Activated CD8-positive, alpha-beta T cell treated with anti-CD3 and anti-CD28 coated beads for 36 hours (primary cell): Measurements from ENCODE around the gene CDKAL1. TPM values are rescaled to one million over a fixed set of nuclear protein-coding genes. Genes with fewer than 3 reads are reported as not detected.

ENCODE experiments used
- ATAC-seq: fragments of 200-7000 bp; cut with Tn5 transposase; one replicate; pipeline ENCODE4 v1.10.0; 2021; ENCODE audit warnings: mild to moderate bottlenecking, moderate library complexity
- CTCF ChIA-PET: fragments of 350-600 bp; sonication (Branson Sonifier 250); formaldehyde crosslinking; loops from one replicate; lab custom pipeline; 2021; ENCODE audit warnings: antibody characterized with exemption; lab: Charles Lee
- POLR2A ChIA-PET: fragments of 350-600 bp; sonication (Branson Sonifier 250); formaldehyde crosslinking; loops from one replicate; lab custom pipeline; 2021; ENCODE audit warnings: antibody characterized with exemption; lab: Charles Lee
- DNase-seq: peaks from one replicate; pipeline ENCODE4 v3.0.0-alpha.2; 2020
- H3K27ac Mint-ChIP-seq: one replicate; pipeline ENCODE4 v1.8.0; 2021; ENCODE audit warnings: mild to moderate bottlenecking, mixed read lengths
- H3K27me3 Mint-ChIP-seq: one replicate; pipeline ENCODE4 v1.8.0; 2021; ENCODE audit warnings: mixed read lengths
- H3K36me3 Mint-ChIP-seq: one replicate; pipeline ENCODE4 v1.8.0; 2021; ENCODE audit warnings: low read depth, mixed read lengths
- H3K4me1 Mint-ChIP-seq: one replicate; pipeline ENCODE4 v1.8.0; 2021; ENCODE audit warnings: low read depth, mixed read lengths
- H3K4me3 Mint-ChIP-seq: one replicate; pipeline ENCODE4 v1.8.0; 2021; ENCODE audit warnings: mild to moderate bottlenecking, moderate library complexity, mixed read lengths
- H3K9me3 Mint-ChIP-seq: one replicate; pipeline ENCODE4 v1.8.0; 2021; ENCODE audit warnings: mixed read lengths
- intact Hi-C: fragments of 100-400 bp; cut with micrococcal nuclease; formaldehyde crosslinking; loops from one replicate; pipeline ENCODE4 v1.10.0; 2022
- total RNA-seq, 2 experiments: library from RNA; stranded (reverse); gene quantifications; one replicate each; pipeline ENCODE4 v1.2.3, GENCODE V29; 2021
- TF ChIP-seq, protein P1 (sequence below): fragments of 200-600 bp; IDR thresholded peaks from one replicate; pipeline ENCODE4 v1.8.0; 2022; ENCODE audit warnings: antibody characterized with exemption, mild to moderate bottlenecking

CDKAL1 gene
- total RNA-seq, 2 experiments from 2014 or later, result 21.6 to 23.6 TPM

DNA sequence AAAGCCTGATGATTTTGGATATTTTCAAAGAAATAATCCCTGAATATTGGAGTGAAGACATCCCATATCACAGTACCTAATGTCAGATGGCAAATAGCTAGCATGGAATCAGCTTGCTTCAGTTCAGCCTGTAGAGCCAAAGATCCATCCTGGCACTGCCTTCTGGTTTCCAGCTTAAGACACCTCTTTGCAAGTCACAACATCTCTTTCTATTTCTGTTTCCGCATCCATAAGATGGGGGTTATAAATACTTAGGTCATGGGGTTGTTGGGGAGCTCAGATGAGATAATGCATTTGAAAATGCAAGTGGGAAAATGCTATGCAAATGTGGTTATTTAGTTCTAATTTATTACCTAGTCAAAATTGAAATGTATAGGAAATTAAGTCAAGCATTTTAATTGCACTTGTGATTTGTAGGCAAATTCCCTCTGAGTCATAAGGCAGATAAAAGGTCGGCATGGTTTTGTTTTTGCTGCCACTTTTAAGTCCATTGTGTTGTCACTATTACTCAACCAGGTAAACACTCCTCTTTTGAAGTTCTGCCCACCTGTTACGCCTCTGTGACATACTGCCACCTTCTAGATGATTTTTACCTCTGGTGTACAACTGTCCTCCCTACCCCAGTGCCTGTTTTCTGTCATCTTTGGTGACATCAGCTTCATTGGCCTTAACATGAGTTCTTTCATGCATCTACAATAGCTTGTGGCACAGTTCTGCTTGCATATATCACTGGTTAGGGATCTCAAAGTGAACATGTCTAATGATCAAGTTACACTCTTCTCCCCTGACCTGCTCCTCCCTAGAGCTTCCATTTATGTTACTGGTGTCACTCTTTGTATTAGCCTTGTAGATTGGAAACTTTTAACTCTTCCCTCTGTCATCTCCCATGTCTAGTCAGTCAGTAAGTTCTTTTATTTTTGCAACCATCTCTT, 96.6 kb downstream of the CDKAL1 start:
- H3K27ac Mint-ChIP-seq, result peak overlapping the region; percentile 51
- ChIA-PET CTCF (no interaction called here), POLR2A (no interaction called here)
- no peaks in the 10 kb centered on the region for H3K9me3 Mint-ChIP-seq
- DNase-seq (peak; percentile 48), ATAC-seq (peak; percentile 81)
- H3K4me3 Mint-ChIP-seq, result no peak overlapping the region
- TF ChIP-seq, protein P1, sequence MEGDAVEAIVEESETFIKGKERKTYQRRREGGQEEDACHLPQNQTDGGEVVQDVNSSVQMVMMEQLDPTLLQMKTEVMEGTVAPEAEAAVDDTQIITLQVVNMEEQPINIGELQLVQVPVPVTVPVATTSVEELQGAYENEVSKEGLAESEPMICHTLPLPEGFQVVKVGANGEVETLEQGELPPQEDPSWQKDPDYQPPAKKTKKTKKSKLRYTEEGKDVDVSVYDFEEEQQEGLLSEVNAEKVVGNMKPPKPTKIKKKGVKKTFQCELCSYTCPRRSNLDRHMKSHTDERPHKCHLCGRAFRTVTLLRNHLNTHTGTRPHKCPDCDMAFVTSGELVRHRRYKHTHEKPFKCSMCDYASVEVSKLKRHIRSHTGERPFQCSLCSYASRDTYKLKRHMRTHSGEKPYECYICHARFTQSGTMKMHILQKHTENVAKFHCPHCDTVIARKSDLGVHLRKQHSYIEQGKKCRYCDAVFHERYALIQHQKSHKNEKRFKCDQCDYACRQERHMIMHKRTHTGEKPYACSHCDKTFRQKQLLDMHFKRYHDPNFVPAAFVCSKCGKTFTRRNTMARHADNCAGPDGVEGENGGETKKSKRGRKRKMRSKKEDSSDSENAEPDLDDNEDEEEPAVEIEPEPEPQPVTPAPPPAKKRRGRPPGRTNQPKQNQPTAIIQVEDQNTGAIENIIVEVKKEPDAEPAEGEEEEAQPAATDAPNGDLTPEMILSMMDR, result no peak
- H3K4me1 Mint-ChIP-seq, result peaks cover 38% of the 10 kb centered on the region
- intact Hi-C loops, result no loop called here
- no peaks in the 10 kb centered on the region for H3K27me3 Mint-ChIP-seq
- H3K36me3 Mint-ChIP-seq, result peaks cover 14% of the 10 kb centered on the region

DNA sequence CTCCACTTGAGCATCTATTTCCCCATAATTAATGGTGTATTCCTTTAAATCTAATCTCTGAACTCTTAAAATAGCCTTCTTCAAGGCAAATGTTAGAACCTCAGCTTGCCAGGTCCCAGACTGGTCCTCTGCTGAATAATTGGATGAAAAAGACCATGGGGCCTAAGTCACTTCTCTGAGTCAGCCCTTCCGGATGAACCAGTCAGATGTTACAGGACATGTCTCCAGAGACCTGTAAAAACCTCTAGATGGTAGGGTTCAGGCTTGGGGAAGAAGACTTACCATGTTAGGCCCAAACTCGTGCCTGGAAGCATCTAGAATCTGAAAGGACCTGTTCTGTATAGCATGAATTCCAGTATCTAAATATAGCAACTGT, 97.3 kb downstream of the CDKAL1 start:
- CTCF ChIA-PET, result no interaction called here
- no peaks in the 10 kb centered on the region for H3K27me3 Mint-ChIP-seq
- H3K4me1 Mint-ChIP-seq, result peaks cover 38% of the 10 kb centered on the region
- intact Hi-C loops, result no loop called here
- H3K27ac Mint-ChIP-seq, result peak overlapping the region; percentile 51
- DNase-seq, result no peak
- TF ChIP-seq, protein P1, result no peak
- H3K4me3 Mint-ChIP-seq, result no peak overlapping the region
- POLR2A ChIA-PET, result no interaction called here
- peaks cover 20% of the 10 kb centered on the region for H3K36me3 Mint-ChIP-seq
- ATAC-seq, result no peak
- H3K9me3 Mint-ChIP-seq, result no peaks in the 10 kb centered on the region

DNA sequence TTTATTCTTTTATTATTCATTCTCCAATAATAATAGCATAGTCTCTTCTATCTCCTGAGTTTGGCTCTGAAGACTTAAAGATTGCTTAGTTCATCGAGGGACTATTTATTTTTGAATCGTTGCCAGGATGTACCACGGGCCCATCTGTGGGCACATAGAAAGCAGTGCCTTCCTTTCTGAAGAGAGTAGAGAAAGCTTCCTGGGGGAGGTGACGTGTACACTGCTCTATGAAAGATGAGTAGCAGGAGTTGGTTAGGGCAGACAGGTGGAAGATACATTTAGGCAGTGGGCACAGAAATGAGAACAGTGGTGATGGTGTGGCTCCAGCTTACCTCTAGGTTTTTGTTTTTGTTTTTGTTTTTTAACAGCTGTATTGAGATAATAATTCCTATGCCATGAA, 98.4 kb downstream of the CDKAL1 start:
- Mint-ChIP-seq H3K4me1 (peaks cover 38% of the 10 kb centered on the region), H3K27ac (no peak overlapping the region), H3K27me3 (no peaks in the 10 kb centered on the region), H3K4me3 (no peak overlapping the region), H3K36me3 (peaks cover 20% of the 10 kb centered on the region), H3K9me3 (no peaks in the 10 kb centered on the region)
- DNase-seq, result peak; percentile 24
- ChIA-PET POLR2A (no interaction called here), CTCF (no interaction called here)
- TF ChIP-seq, protein P1, result no peak
- ATAC-seq, result peak; percentile 63
- intact Hi-C loops, result no loop called here

DNA sequence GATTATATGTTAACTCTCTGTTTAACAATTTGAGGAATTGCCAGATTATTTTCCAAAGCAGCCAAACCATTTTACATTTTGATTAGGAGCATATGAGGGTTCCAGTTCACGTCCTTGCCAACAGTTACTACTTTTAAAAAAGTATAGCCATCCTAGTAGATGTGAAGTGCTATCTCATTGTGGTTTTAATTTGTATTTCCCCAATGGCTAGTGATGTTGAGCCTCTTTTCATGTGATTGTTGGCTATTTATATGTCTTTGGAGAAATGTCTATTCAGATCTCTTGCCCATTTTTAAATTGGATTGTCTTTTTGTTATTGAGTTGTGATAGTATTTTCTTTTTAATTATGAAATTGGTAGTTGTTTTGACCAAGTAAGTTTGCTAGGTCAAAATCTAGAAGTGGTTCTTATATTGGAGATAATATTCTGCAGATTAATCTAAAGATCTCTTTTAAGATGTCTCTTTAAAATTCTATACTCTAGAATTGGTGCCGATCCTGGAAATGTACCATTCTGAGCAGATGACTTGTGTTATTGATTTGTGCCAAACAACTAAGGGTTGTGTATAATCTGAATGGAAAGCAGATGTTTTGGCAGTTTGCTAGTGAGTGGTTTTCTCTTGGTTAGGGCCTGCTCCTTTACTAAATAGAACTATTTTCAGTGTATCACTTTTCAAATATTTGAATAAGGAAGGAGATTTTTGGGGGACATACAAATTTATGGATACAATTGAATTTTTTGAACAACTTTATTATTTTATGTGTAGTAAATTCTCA, 99.5 kb downstream of the CDKAL1 start:
- intact Hi-C loops, result no loop called here
- ATAC-seq, result no peak
- Mint-ChIP-seq H3K27ac (no peak overlapping the region), H3K9me3 (no peaks in the 10 kb centered on the region), H3K36me3 (peaks cover 20% of the 10 kb centered on the region), H3K27me3 (no peaks in the 10 kb centered on the region), H3K4me1 (peaks cover 36% of the 10 kb centered on the region), H3K4me3 (no peak overlapping the region)
- no peak for DNase-seq
- ChIA-PET CTCF (no interaction called here), POLR2A (no interaction called here)
- TF ChIP-seq, protein P1, result no peak
